Transverse colon (tissue), 4 donors: ENCODE measurements around the gene MAF. TPM values are rescaled to one million over a fixed set of nuclear protein-coding genes. Genes with fewer than 3 reads are reported as not detected.

Experiments used
- DNase-seq: peaks from one replicate; pipeline ENCODE4 v3.0.0-alpha.2; 2019
- H3K27ac ChIP-seq, 4 donors: fragments of 200-600 bp; sonication (generic); 2 replicates each; pipeline ENCODE4 v1.5.1; 2016 to 2018; ENCODE audit warnings: inconsistent platforms in 4 of 4
- H3K27me3 ChIP-seq: fragments of 200-600 bp; sonication (generic); 2 replicates; pipeline ENCODE4 v1.5.1; 2017; ENCODE audit warnings: inconsistent platforms
- H3K36me3 ChIP-seq, 4 donors: fragments of 200-600 bp; sonication (generic); 2 replicates each; pipeline ENCODE4 v1.5.1; 2017 to 2019; ENCODE audit warnings: inconsistent platforms in 4 of 4
- H3K4me1 ChIP-seq, 4 donors: fragments of 200-600 bp; sonication (generic); 2 replicates each; pipeline ENCODE4 v1.5.1; 2017 to 2020; ENCODE audit warnings: inconsistent platforms in 4 of 4
- H3K4me3 ChIP-seq, 4 donors: fragments of 200-600 bp; sonication (generic); 1 replicate in 1 of 4; 2 replicates in 3 of 4; pipeline versions ENCODE4 v1.5.1 to v1.6.1; 2017 to 2019; ENCODE audit warnings: inconsistent platforms in 4 of 4
- H3K9me3 ChIP-seq, 2 donors: fragments of 200-600 bp; sonication (generic); 2 replicates each; pipeline ENCODE4 v1.5.1; 2017 to 2019; ENCODE audit warnings: inconsistent platforms in 2 of 2
- EP300 ChIP-seq: sonication (generic); formaldehyde crosslinking; IDR thresholded peaks from one replicate; pipeline ENCODE4 v1.6.1; 2017; ENCODE audit warnings: antibody characterized with exemption, low read depth
- POLR2A ChIP-seq: fragments of 450-650 bp; IDR thresholded peaks from one replicate; pipeline ENCODE4 v1.6.1; 2016; ENCODE audit warnings: antibody characterized with exemption, mild to moderate bottlenecking, moderate library complexity
- POLR2AphosphoS5 ChIP-seq, 3 donors: sonication (generic); formaldehyde crosslinking; IDR thresholded peaks; one replicate each; pipeline ENCODE4 v1.6.1; 2016; ENCODE audit warnings: antibody characterized with exemption in 3 of 3
- WGBS, 2 donors: methylation state at CpG; one replicate each; pipeline ENCODE4 v1.1.5; 2018; ENCODE audit warnings: low coverage in 1 of 2; 5-methylcytosine and 5-hydroxymethylcytosine counted together
- in situ Hi-C, 4 donors: fragments of 200-750 bp; cut with MboI; loops; one replicate each; pipeline versions ENCODE4 v1.15.0 to v1.15.1; 2017; ENCODE audit warnings: low sequenced_read_pairs in 3 of 4, low pct_ligation_motif_present in 1 of 4, low pct_unique_long_range_greater_than_20kb in 1 of 4
- intact Hi-C: fragments of 100-400 bp; cut with DNase I; formaldehyde crosslinking; loops from one replicate; pipeline ENCODE4 v1.15.1; 2023; ENCODE audit warnings: low total_unique reads
- total RNA-seq, 4 donors: library from RNA; depleted of rRNA; stranded (reverse); fragments of >200 nt; gene quantifications; one replicate each; pipeline ENCODE4 v1.1.0, GENCODE V29; 2016
- TF ChIP-seq, protein P1 (sequence below), 5 experiments: fragments of 200-600 bp in 3 of 5; fragments of 450-650 bp in 2 of 5; sonication (generic) in 3 of 5; IDR thresholded peaks; 1 replicate in 2 of 5; 2 replicates in 3 of 5; pipeline ENCODE4 v1.5.1; 2016 to 2017; ENCODE audit warnings: antibody characterized with exemption in 5 of 5, inconsistent platforms in 3 of 5, mild to moderate bottlenecking in 2 of 5, moderate library complexity in 1 of 5

MAF gene
- total RNA-seq, 4 donors from 2014 or later, result 8.4 to 25.2 (median 14.0) TPM

DNA sequence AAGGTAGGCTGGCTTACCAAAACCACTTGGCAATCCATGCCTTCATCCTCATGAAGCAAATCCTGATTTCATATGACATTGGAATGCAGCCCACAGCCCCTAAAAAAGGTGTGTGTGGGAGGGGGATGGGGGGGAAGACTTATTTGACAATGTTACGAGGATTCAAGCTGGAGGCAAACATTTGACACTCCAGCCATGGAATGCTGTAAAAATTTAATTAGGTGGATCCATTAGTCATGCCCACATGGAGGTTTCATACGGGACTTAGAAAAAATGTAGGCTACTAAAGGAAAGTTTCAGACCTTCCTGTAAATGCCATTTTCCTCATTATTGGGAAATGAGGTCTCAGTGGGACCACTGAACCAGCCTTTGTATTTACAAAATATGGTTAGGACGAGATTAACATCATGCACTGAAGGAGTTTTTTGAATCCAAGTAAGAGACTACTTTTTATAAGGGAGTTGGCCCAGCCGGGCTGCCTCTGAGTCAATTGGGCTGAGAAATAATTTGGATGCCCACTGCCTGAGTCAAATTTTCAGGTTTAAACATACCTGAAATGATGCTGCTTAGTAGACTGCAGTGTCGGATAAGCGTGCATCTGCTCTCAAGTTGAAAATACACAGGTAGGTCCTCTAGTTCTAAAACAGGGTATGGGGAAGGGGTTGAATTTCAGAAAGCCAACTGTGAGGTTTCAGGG is 44.6 kb upstream of the MAF start:
- 84 to 89% methylated on average over 2 to 6 of the region's 6 CpGs for WGBS, 2 donors
- Histone ChIP-seq H3K9me3 (no peaks in the 10 kb centered on the region), H3K4me1 (peaks cover 0 to 5% (median 0%) of the 10 kb centered on the region in 4 donors), H3K36me3 (no peaks in the 10 kb centered on the region), H3K27me3 (no peaks in the 10 kb centered on the region), H3K4me3 (no peak overlapping the region), H3K27ac (no peak overlapping the region)
- TF ChIP-seq POLR2A, result no peak
- TF ChIP-seq POLR2AphosphoS5 (IDR thresholded peaks at IDR 0.05), result no peak
- TF ChIP-seq, protein P1, sequence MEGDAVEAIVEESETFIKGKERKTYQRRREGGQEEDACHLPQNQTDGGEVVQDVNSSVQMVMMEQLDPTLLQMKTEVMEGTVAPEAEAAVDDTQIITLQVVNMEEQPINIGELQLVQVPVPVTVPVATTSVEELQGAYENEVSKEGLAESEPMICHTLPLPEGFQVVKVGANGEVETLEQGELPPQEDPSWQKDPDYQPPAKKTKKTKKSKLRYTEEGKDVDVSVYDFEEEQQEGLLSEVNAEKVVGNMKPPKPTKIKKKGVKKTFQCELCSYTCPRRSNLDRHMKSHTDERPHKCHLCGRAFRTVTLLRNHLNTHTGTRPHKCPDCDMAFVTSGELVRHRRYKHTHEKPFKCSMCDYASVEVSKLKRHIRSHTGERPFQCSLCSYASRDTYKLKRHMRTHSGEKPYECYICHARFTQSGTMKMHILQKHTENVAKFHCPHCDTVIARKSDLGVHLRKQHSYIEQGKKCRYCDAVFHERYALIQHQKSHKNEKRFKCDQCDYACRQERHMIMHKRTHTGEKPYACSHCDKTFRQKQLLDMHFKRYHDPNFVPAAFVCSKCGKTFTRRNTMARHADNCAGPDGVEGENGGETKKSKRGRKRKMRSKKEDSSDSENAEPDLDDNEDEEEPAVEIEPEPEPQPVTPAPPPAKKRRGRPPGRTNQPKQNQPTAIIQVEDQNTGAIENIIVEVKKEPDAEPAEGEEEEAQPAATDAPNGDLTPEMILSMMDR (IDR thresholded peaks at IDR 0.05), result no peak
- TF ChIP-seq EP300, result no peak
- in situ Hi-C loops (loop anchor here in 1 of 4 donors (25.0 kb wide), 1 partner anchor 92 kb away; no protein-coding TSS in a partner anchor), intact Hi-C loops (no loop called here)
- no peak for DNase-seq

DNA sequence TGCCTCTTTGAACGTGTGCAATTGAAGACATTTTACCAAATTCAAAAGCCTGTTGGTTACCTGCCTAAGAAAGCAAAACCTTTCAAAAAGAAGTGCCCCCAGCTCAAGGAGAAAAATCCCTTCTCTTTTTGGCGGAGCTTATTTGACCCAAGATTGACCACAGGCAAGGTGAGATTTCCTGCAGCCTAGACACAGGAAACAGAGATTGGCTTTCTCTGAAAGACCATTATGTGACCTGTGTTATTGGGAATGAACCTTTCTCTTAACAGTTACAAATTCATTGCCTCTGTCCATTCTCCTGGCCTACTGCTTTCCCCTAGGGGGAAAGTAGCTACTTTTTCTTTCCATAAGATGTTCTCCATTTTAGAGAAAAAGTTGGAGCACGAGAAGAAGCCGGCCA is 42.1 kb upstream of the MAF start:
- H3K27me3 ChIP-seq, result no peaks in the 10 kb centered on the region
- H3K27ac ChIP-seq, result no peak overlapping the region
- H3K4me3 ChIP-seq, result no peak overlapping the region
- intact Hi-C loops, result no loop called here
- WGBS, 2 donors, result 80 to 87% methylated on average over 4 of the region's 4 CpGs
- TF ChIP-seq, protein P1 (IDR thresholded peaks at IDR 0.05), result no peak
- TF ChIP-seq EP300 (no peak), POLR2AphosphoS5 (IDR thresholded peaks at IDR 0.05) (no peak), POLR2A (no peak)
- DNase-seq, result no peak
- H3K4me1 ChIP-seq, result peaks cover 0 to 5% (median 0%) of the 10 kb centered on the region in 4 donors
- no peaks in the 10 kb centered on the region for H3K9me3 ChIP-seq
- no peaks in the 10 kb centered on the region for H3K36me3 ChIP-seq
- in situ Hi-C loops, result loop anchor here in 1 of 4 donors (25.0 kb wide), 1 partner anchor 95 kb away; no protein-coding TSS in a partner anchor

DNA sequence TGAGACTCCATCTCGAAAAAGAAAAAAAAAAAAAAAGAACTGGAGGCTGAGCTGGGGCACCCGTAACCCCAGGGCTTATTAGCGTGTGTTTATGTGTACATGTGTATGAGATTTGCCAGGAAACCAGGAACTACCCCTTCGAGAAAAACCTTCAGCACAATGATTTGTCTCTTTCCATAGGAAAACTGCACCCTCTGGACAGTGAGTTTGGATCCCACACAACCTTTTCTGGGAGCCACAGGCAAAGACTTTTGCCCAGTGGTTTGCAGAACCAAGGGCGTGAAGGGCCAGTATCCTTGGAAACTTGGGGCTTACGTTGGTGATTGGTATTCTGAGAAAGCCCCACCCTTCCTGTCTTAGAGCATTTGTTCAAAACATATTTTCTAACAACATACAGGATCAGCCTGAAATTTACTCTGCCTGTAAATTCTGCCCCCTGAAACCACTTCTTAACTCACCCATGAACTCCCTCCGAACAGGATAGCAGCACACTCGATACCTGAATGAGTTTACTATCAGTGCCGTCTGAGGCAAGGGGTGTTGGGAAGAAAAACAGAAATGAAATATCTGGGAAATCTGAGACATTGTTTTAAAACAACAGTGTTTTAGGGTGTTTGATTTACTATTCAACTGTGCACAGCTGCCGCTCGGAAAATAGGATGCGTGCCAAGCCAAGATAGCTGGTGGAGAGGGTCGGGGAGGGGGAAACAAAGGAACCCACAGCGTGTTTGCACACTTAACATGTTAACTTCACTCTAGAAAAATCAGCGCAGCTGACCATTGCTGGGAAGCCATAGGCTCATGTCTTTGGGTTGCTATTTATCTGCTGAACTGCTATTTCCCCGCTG is 40.2 kb upstream of the MAF start:
- in situ Hi-C loops, result loop anchor here in 1 of 4 donors (25.0 kb wide), 1 partner anchor 97 kb away; no protein-coding TSS in a partner anchor
- Histone ChIP-seq H3K27ac (no peak overlapping the region), H3K36me3 (no peaks in the 10 kb centered on the region), H3K9me3 (no peaks in the 10 kb centered on the region), H3K4me1 (peaks cover 0 to 5% (median 0%) of the 10 kb centered on the region in 4 donors), H3K27me3 (no peaks in the 10 kb centered on the region), H3K4me3 (no peak overlapping the region)
- TF ChIP-seq POLR2AphosphoS5 (IDR thresholded peaks at IDR 0.05) (no peak), POLR2A (no peak), EP300 (no peak)
- TF ChIP-seq, protein P1 (IDR thresholded peaks at IDR 0.05), result no peak
- no peak for DNase-seq
- intact Hi-C loops, result no loop called here
- WGBS, 2 donors, result 21 to 36% methylated on average over 11 to 16 of the region's 16 CpGs

DNA sequence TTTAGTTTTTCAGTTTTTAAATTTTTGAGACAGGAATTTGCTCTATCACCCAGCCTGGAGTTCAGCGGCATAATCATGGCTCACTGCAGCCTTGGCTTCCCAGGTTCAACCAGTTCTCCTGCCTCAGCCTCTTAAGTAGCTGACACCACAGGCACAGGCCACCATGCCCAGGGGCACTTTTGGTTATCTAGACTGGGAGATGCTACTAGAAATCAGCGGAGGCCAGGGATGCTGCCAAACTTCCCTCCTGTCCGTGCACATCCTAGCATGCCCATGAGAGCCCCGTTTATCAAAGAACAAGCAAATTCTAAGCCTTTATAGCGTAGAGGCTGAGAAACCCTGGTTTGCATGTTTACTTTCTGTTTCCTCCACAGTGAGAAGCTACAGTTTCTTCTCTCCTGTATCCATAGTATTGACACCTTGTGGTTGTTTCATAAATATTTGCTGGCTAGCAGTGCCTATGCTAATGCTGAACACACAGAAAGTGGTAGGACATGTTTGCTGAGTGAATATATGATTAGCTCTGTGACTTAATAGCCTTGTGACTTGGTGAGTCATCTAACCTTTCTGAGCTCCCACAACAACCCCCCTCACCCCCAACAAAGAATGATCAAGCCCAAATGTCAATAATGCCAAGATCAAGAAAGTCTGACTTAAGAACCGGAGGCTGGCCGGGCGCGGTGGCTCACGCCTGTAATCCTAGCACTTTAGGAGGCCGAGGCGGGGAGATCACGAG is 39.2 kb upstream of the MAF start:
- Histone ChIP-seq H3K4me3 (no peak overlapping the region), H3K27ac (no peak overlapping the region), H3K27me3 (no peaks in the 10 kb centered on the region), H3K4me1 (peaks cover 0 to 5% (median 0%) of the 10 kb centered on the region in 4 donors), H3K9me3 (no peaks in the 10 kb centered on the region), H3K36me3 (no peaks in the 10 kb centered on the region)
- WGBS, 2 donors, result 66 to 92% methylated on average over 2 to 13 of the region's 13 CpGs
- intact Hi-C loops, result no loop called here
- DNase-seq, result no peak
- in situ Hi-C loops, result loop anchor here in 1 of 4 donors (25.0 kb wide), 1 partner anchor 98 kb away; no protein-coding TSS in a partner anchor
- TF ChIP-seq POLR2A (no peak), POLR2AphosphoS5 (IDR thresholded peaks at IDR 0.05) (no peak), EP300 (no peak)
- TF ChIP-seq, protein P1 (IDR thresholded peaks at IDR 0.05), result no peak
